Trophoblast cell (in vitro differentiated cells and primary cell): ENCODE data around the gene HS6ST2.

ENCODE experiments used
- DNase-seq, 2 donors: peaks; one replicate each; pipeline ENCODE4 v3.0.0-alpha.2; 2016
- H2AFZ ChIP-seq: 2 replicates; pipeline ENCODE4 v1.6.1; 2013; ENCODE audit warnings: low read length, moderate library complexity, mild to moderate bottlenecking; ENCODE audit not compliant: insufficient read depth, poor library complexity
- H2AK5ac ChIP-seq: 2 replicates; pipeline ENCODE4 v1.6.1; 2013; ENCODE audit warnings: mild to moderate bottlenecking, low read length
- H2BK120ac ChIP-seq: 2 replicates; pipeline ENCODE4 v1.6.1; 2013; ENCODE audit warnings: low read length, mild to moderate bottlenecking, moderate library complexity; ENCODE audit not compliant: insufficient read depth, poor library complexity
- H2BK12ac ChIP-seq: 2 replicates; pipeline ENCODE4 v1.6.1; 2013; ENCODE audit warnings: mild to moderate bottlenecking, low read length, moderate library complexity
- H2BK5ac ChIP-seq: 2 replicates; pipeline ENCODE4 v1.6.1; 2013; ENCODE audit warnings: low read length, low read depth, moderate library complexity, mild to moderate bottlenecking; ENCODE audit not compliant: poor library complexity
- H3K14ac ChIP-seq: 2 replicates; pipeline ENCODE4 v1.6.1; 2013; ENCODE audit warnings: mild to moderate bottlenecking, low read length
- H3K18ac ChIP-seq: 2 replicates; pipeline ENCODE4 v1.6.1; 2013; ENCODE audit warnings: mild to moderate bottlenecking, low read length
- H3K23ac ChIP-seq: 2 replicates; pipeline ENCODE4 v1.6.1; 2013; ENCODE audit warnings: low read length
- H3K27ac ChIP-seq: 2 replicates; pipeline ENCODE4 v1.5.1; 2013; ENCODE audit warnings: low read depth, mild to moderate bottlenecking, inconsistent platforms, low read length, moderate library complexity
- H3K27me3 ChIP-seq: 2 replicates; pipeline ENCODE4 v1.6.1; 2013; ENCODE audit warnings: inconsistent platforms, mild to moderate bottlenecking, low read length, moderate library complexity; ENCODE audit not compliant: insufficient read depth
- H3K36me3 ChIP-seq, 2 experiments: 1 replicate in 1 of 2; 2 replicates in 1 of 2; pipeline ENCODE4 v1.6.1; 2013; ENCODE audit warnings: low read length in 2 of 2, mild to moderate bottlenecking in 2 of 2, moderate library complexity in 1 of 2; ENCODE audit not compliant: insufficient read depth in 2 of 2, control insufficient read depth in 1 of 2
- H3K4ac ChIP-seq: 2 replicates; pipeline ENCODE4 v1.6.1; 2013; ENCODE audit warnings: low read depth, mild to moderate bottlenecking, low read length, moderate library complexity
- H3K4me1 ChIP-seq, 2 experiments: 1 replicate in 1 of 2; 2 replicates in 1 of 2; pipeline ENCODE4 v1.6.1; 2013; ENCODE audit warnings: low read length in 2 of 2, mild to moderate bottlenecking in 2 of 2, moderate library complexity in 1 of 2; ENCODE audit not compliant: insufficient read depth in 2 of 2, control insufficient read depth in 1 of 2
- H3K4me2 ChIP-seq: 2 replicates; pipeline ENCODE4 v1.6.1; 2013; ENCODE audit warnings: inconsistent platforms, mild to moderate bottlenecking, low read length, moderate library complexity
- H3K4me3 ChIP-seq: 2 replicates; pipeline ENCODE4 v1.5.1; 2013; ENCODE audit warnings: mild to moderate bottlenecking, low read depth, low read length, inconsistent platforms
- H3K79me1 ChIP-seq: one replicate; pipeline ENCODE4 v1.6.1; 2013; ENCODE audit warnings: low read length
- H3K79me2 ChIP-seq: 2 replicates; pipeline ENCODE4 v1.6.1; 2013; ENCODE audit warnings: low read length, mild to moderate bottlenecking; ENCODE audit not compliant: control insufficient read depth, insufficient read depth, poor library complexity
- H3K9ac ChIP-seq: 2 replicates; pipeline ENCODE4 v1.6.1; 2013; ENCODE audit warnings: mild to moderate bottlenecking, low read length
- H3K9me3 ChIP-seq: 2 replicates; pipeline ENCODE4 v1.6.1; 2013; ENCODE audit warnings: low read depth, mild to moderate bottlenecking, control low read depth, inconsistent platforms, low read length; ENCODE audit not compliant: insufficient read depth
- H4K12ac ChIP-seq: 2 replicates; pipeline ENCODE4 v1.6.1; 2013; ENCODE audit warnings: low read depth, mild to moderate bottlenecking, low read length, moderate library complexity
- H4K8ac ChIP-seq: 2 replicates; pipeline ENCODE4 v1.6.1; 2013; ENCODE audit warnings: low read depth, mild to moderate bottlenecking, low read length, moderate library complexity
- H4K91ac ChIP-seq: one replicate; pipeline ENCODE4 v1.6.1; 2013; ENCODE audit warnings: low read depth, mild to moderate bottlenecking, low read length, moderate library complexity
- WGBS: extraction: QIAGEN DNeasy Blood & Tissue Kit; methylation state at CpG from one replicate; pipeline ENCODE4 v1.1.7; 2013; ENCODE audit warnings: missing lambda C conversion rate; ENCODE audit not compliant: insufficient read length, insufficient coverage; ENCODE audit errors: extremely low coverage; 5-methylcytosine and 5-hydroxymethylcytosine counted together

HS6ST2 gene

DNA sequence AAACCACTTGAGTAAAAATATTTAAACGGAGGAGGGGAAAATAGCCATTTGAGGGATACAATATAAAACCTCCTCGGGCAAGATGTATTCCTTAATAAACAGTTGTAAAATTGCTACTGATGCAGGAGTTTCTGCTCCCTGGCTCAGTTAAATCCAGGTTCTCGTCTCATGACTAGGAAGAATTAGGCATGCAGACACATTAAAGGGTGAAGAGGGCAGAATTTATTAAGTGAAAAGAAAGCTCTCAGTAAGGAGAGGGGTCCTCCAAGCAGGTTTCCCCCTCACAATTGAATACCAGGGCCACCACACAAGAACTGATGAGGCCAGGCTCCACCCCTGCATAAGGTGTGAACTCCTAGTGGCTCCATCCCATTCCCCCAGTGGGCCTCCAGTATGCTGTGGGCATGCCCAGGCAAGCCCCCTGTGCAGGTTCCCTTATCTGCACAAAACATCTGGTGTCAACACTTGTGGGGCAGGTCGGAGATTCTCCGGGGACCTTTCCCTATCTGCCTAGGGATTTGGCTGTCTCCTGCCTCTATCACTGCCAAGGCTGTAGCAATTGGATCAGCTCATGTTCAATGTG, 80.4 kb downstream of the HS6ST2 start:
- Histone ChIP-seq H3K27ac (no peak overlapping the region), H3K4me1 (peaks cover 2 to 6% of the 10 kb centered on the region in 2 experiments), H3K4ac (no peak overlapping the region), H2AK5ac (no peak overlapping the region), H2BK12ac (no peak overlapping the region), H4K91ac (peak overlapping the region; percentile 4), H3K79me2 (no peaks in the 10 kb centered on the region), H4K8ac (no peak overlapping the region), H3K9me3 (no peaks in the 10 kb centered on the region), H3K4me2 (no peak overlapping the region), H3K36me3 (no peaks in the 10 kb centered on the region), H3K4me3 (no peak overlapping the region), H2BK120ac (no peak overlapping the region), H3K14ac (no peak overlapping the region), H3K23ac (no peak overlapping the region), H2BK5ac (no peak overlapping the region), H3K79me1 (no peaks in the 10 kb centered on the region), H3K27me3 (no peaks in the 10 kb centered on the region), H2AFZ (no peak overlapping the region), H3K18ac (no peak overlapping the region), H4K12ac (no peak overlapping the region), H3K9ac (no peak overlapping the region)
- no CpG with 5 or more reads among the region's 5 CpGs for WGBS
- DNase-seq: no peak

- no peaks in the 10 kb centered on the region for H3K36me3 ChIP-seq
- H2BK5ac ChIP-seq: no peak overlapping the region
- WGBS: no CpG with 5 or more reads among the region's 2 CpGs
These were observed 81.7 kb downstream of the HS6ST2 start for GRCh38 chrX:132876523-132877338.

DNA sequence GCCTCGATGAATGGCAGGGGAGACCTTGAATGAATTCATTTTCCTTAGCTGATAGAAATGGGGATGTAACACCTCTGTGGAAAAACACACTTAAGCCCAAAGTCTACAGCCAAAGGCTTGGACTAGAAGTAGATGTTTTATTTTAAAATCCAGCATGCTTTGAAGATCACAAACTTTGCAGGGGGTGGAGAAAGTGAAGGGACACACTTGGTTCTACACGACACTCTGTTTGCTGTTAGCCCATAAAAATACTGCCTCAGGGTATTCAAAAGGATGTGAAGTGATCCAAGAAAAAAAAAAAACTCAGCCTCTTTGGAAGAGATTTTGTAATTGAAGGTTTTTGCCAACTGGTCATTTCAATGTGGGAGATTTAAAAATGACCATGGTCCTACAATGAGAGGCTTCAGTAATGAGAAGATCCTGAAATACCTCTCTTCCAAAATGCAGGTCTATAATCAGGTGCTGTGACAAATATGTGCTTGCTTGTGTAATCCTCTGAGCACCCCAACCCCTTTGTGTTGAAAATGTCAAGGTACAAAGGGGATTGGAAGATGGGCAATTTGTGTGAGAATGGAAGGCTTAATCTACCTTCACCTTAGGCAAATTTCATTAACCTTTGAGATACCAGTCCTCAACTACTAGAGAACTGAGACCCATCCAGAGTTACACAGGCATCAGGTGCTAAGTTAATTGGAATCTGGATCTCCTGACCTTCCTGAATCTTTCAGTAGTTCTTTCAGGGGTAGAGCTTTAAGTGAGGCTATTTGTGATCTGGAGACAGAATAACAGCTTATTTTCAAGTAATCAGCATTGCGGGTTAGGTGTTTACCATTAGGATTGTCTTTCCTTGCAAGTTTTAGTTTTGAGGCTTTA, 82.5 kb downstream of the HS6ST2 start:
- Histone ChIP-seq H2AK5ac (no peak overlapping the region), H3K14ac (no peak overlapping the region), H3K27ac (no peak overlapping the region), H3K18ac (no peak overlapping the region), H2AFZ (no peak overlapping the region), H3K9me3 (no peaks in the 10 kb centered on the region), H3K4me2 (no peak overlapping the region), H4K91ac (no peak overlapping the region), H2BK120ac (no peak overlapping the region), H3K79me2 (no peaks in the 10 kb centered on the region), H2BK12ac (no peak overlapping the region), H3K23ac (no peak overlapping the region), H3K4me1 (peaks cover 2 to 6% of the 10 kb centered on the region in 2 experiments), H3K27me3 (no peaks in the 10 kb centered on the region), H2BK5ac (no peak overlapping the region), H3K9ac (no peak overlapping the region), H3K4me3 (no peak overlapping the region), H4K12ac (no peak overlapping the region), H3K79me1 (no peaks in the 10 kb centered on the region), H3K36me3 (no peaks in the 10 kb centered on the region), H4K8ac (no peak overlapping the region), H3K4ac (no peak overlapping the region)
- no peak for DNase-seq
- WGBS: no CpG with 5 or more reads among the region's 3 CpGs

More at GRCh38 chrX:132876523-132877338, 81.7 kb downstream of the HS6ST2 start:
- Histone ChIP-seq H3K9me3 (no peaks in the 10 kb centered on the region), H3K14ac (no peak overlapping the region), H3K9ac (no peak overlapping the region), H3K27me3 (no peaks in the 10 kb centered on the region), H3K4me1 (peaks cover 2 to 6% of the 10 kb centered on the region in 2 experiments), H3K27ac (no peak overlapping the region), H3K18ac (no peak overlapping the region), H2AFZ (no peak overlapping the region), H4K12ac (no peak overlapping the region), H4K8ac (no peak overlapping the region), H2BK12ac (no peak overlapping the region), H3K79me2 (no peaks in the 10 kb centered on the region), H4K91ac (no peak overlapping the region), H2AK5ac (no peak overlapping the region), H3K79me1 (no peaks in the 10 kb centered on the region), H3K4me3 (no peak overlapping the region), H3K4ac (no peak overlapping the region), H2BK120ac (no peak overlapping the region), H3K4me2 (no peak overlapping the region), H3K23ac (no peak overlapping the region)
- no peak for DNase-seq

DNA sequence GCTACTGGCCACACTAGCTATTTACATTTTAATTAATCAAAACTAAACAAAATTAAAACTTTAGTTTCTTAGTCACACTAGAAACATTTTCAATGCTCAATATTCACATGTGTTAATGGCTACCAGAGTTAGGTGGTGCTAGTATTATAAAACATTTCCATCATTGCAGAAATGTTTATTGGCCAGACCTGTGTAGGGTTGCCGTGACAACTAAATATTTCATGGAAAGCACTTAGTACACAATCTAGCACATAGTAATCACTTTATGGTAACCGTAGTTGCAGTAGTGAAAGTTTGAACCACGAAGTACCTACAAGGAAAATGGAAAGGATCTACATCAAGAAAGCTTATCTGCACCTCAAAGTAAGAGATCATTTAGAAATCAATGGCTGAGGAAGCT, 95.9 kb downstream of the HS6ST2 start:
- no peaks in the 10 kb centered on the region for H3K36me3 ChIP-seq
- no peak overlapping the region for H3K4me3 ChIP-seq
- H4K12ac ChIP-seq: no peak overlapping the region
- no peak overlapping the region for H4K8ac ChIP-seq
- no peak overlapping the region for H3K4ac ChIP-seq
- H3K79me1 ChIP-seq: no peaks in the 10 kb centered on the region
- H3K14ac ChIP-seq: no peak overlapping the region
- WGBS: no CpG with 5 or more reads among the region's 3 CpGs
- no peak overlapping the region for H2AK5ac ChIP-seq
- H3K79me2 ChIP-seq: no peaks in the 10 kb centered on the region
- no peak overlapping the region for H3K9ac ChIP-seq
- no peak overlapping the region for H3K23ac ChIP-seq
- H3K18ac ChIP-seq: no peak overlapping the region
- no peaks in the 10 kb centered on the region for H3K9me3 ChIP-seq
- no peak for DNase-seq
- no peaks in the 10 kb centered on the region for H3K27me3 ChIP-seq
- no peak overlapping the region for H2BK12ac ChIP-seq
- no peak overlapping the region for H3K4me2 ChIP-seq
- no peak overlapping the region for H4K91ac ChIP-seq
- H2BK5ac ChIP-seq: no peak overlapping the region
- H3K27ac ChIP-seq: no peak overlapping the region
- no peak overlapping the region for H2AFZ ChIP-seq
- no peak overlapping the region for H2BK120ac ChIP-seq
- H3K4me1 ChIP-seq: no peaks in the 10 kb centered on the region
